SJSA1 (cell line): ENCODE results near the gene SRRM3. TPM values are rescaled to one million over a fixed set of nuclear protein-coding genes. Genes with fewer than 3 reads are reported as not detected.

Experiments
- DNase-seq, 2 experiments: peaks; one replicate each; pipeline ENCODE4 v3.0.0-alpha.2; 2015 to 2020; ENCODE audit warnings: low spot score in 2 of 2, low read depth in 1 of 2
- H3K27ac ChIP-seq: fragments of 250-450 bp; sonication (Bioruptor Pico); 2 replicates; pipeline ENCODE4 v1.5.1; 2020; ENCODE audit warnings: mild to moderate bottlenecking, moderate library complexity
- H3K27me3 ChIP-seq: fragments of 250-450 bp; sonication (Bioruptor Pico); replicated peaks from 2 replicates; pipeline ENCODE4 v1.5.1; 2020; ENCODE audit warnings: mild to moderate bottlenecking, moderate library complexity
- H3K36me3 ChIP-seq: fragments of 250-450 bp; sonication (Bioruptor Pico); 2 replicates; pipeline ENCODE4 v1.5.1; 2020; ENCODE audit warnings: mild to moderate bottlenecking
- H3K4me1 ChIP-seq: fragments of 250-450 bp; sonication (Bioruptor Pico); replicated peaks from 2 replicates; pipeline ENCODE4 v1.6.1; 2021; ENCODE audit warnings: mild to moderate bottlenecking
- H3K4me3 ChIP-seq: fragments of 250-450 bp; sonication (Bioruptor Pico); 2 replicates; pipeline ENCODE4 v1.5.1; 2020; ENCODE audit warnings: mild to moderate bottlenecking
- H3K9me3 ChIP-seq: fragments of 250-450 bp; sonication (Bioruptor Pico); replicated peaks from 2 replicates; pipeline ENCODE4 v1.5.1; 2020; ENCODE audit warnings: mild to moderate bottlenecking
- total RNA-seq: library from RNA; depleted of rRNA; stranded (reverse); fragments of >200 nt; shearing (Covaris generic); gene quantifications from 2 replicates; pipeline ENCODE4 v1.2.3, GENCODE V29; 2014; rRNA removed

The SRRM3 gene
- total RNA-seq, 1 experiment from 2014 or later, result 0.24 TPM

- H3K36me3 ChIP-seq, result peaks cover 76% of the 10 kb centered on the region
- DNase-seq, result no peak
- no peak overlapping the region for H3K27ac ChIP-seq
- H3K9me3 ChIP-seq, result no peaks in the 10 kb centered on the region
- no peaks in the 10 kb centered on the region for H3K27me3 ChIP-seq
- no peak overlapping the region for H3K4me3 ChIP-seq
- peaks cover 21% of the 10 kb centered on the region for H3K4me1 ChIP-seq
Measured at GRCh38 chr7:76336094-76336493, 134.4 kb downstream of the SRRM3 start.

Other genes with a start within 250 kb of the SRRM3 start
- gene TMEM120A, start 207.3 kb upstream of the SRRM3 start, total RNA-seq, result 13.5 and 17.2 TPM in 2 replicates
- gene STYXL1, start 153.9 kb upstream of the SRRM3 start, total RNA-seq, result 78.4 and 123 TPM in 2 replicates
- gene MDH2, start 153.8 kb upstream of the SRRM3 start, total RNA-seq, result 69.9 and 72.2 TPM in 2 replicates
- 119 and 221 TPM in 2 replicates for gene HSPB1, start 100.8 kb downstream of the SRRM3 start, total RNA-seq
- gene YWHAG, start 157.1 kb downstream of the SRRM3 start, total RNA-seq, result 67.0 and 76.1 TPM in 2 replicates
- gene SSC4D, start 207.8 kb downstream of the SRRM3 start, total RNA-seq, result 0.34 TPM in 1 of 2 replicates, not detected in the other
- 0.58 and 3.7 TPM in 2 replicates for gene ZP3, start 223.1 kb downstream of the SRRM3 start, total RNA-seq